ENCODE results near the gene RPTOR.
"Not testable (repeated sequence)": the region's sequence is repeated elsewhere in the genome, so short reads cannot be mapped to it uniquely, and the experiment has no call there.

Gene RPTOR

DNA sequence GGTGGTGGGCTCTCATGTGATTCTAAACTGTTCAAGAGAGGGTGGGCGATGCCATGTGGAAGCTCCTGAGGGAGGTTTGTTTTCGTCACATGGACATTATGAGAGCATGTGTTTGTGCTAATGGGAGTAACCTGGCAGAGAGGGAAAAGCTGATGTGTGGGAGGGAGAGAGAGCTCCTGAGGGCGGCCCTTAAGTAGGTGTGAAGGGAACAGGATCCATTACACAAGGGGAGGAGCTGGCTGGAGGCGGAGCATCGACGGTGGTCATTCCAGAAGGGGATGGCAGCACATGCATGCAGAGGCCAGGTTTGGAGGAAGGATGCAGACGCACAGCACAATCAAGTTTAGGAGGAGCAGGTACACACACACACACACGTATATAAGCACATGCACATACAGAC, 197.5 kb downstream of the RPTOR start:
- DNase-seq (ENCODE audit: low read depth, low spot score): no peak

DNA sequence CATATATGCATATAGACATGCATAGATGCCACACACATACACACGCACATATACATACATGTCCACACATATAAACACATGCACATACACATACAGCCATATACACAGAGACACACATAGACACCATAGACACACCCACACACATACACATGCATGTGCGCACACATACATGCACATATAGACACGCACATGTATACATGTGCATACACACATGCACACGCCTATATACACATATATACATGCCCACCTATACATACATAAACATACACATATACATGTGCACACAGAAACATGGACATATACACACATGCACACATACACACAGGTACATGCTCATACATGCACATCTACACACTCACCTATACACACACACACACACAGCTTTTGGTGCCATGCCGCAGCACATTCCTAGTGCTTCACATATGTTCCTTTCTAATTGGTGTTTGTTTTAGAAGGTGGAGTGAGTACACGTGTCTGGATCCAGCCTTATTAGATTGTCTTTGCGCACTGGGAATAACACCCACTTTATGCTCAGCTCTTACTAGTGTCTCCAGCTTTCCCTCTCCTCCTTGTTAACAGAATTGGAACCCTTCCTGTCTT, 198.0 kb downstream of the RPTOR start:
- DNase-seq (ENCODE audit: low read depth, low spot score): no peak

DNA sequence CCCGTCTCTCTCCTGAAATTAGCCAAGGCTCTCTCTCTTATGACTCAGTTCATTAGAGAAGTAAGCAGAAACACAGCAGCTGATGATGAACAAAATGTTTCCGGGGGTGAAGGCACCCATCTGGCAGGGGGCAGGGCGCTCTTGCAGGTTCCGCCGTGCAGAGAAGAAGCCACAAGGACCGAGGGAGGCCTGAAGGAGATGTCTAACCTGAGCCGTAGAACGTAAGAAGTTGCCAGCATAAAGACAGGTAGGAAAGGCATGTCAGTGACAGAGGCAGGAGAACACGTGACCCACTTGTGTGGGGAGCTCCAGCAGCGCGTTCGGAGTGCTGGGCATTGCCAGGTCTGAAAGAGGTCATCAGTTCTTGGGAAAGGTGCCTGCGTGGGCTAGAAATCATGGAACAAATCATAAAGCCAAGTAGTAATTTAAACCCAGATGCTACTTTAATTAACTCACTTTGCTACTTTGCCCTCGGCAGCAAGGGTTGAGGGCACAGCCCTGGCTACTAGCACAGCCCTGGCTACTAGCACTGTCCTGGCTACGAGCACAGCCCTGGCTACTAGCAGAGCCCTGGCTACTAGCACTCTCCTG, 198.6 kb downstream of the RPTOR start:
- no peak for DNase-seq (ENCODE audit: low read depth, low spot score)

DNA sequence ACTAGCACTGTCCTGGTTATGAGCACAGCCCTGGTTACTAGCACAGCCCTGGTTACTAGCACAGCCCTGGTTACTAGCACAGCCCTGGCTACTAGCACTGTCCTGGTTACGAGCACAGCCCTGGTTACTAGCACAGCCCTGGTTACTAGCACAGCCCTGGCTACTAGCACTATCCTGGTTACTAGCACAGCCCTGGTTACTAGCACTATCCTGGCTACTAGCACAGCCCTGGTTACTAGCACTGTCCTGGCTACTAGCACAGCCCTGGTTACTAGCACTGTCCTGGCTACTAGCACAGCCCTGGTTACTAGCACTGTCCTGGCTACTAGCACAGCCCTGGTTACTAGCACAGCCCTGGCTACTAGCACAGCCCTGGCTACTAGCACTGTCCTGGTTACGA, 199.3 kb downstream of the RPTOR start:
- not testable (repeated sequence) for DNase-seq (ENCODE audit: low read depth, low spot score)

DNA sequence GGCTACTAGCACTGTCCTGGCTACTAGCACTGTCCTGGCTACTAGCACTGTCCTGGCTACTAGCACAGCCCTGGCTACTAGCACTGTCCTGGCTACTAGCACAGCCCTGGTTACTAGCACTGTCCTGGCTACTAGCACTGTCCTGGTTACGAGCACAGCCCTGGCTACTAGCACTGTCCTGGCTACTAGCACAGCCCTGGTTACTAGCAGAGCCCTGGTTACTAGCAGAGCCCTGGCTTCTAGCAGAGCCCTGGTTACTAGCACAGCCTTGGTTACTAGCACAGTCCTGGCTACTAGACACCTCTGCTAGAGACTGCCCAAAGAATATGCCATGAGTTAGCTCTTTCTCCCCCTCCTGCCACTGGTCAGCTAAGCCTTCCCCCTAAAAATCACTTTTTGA, 200.1 kb downstream of the RPTOR start:
- DNase-seq (ENCODE audit: low read depth, low spot score): not testable (repeated sequence)

DNA sequence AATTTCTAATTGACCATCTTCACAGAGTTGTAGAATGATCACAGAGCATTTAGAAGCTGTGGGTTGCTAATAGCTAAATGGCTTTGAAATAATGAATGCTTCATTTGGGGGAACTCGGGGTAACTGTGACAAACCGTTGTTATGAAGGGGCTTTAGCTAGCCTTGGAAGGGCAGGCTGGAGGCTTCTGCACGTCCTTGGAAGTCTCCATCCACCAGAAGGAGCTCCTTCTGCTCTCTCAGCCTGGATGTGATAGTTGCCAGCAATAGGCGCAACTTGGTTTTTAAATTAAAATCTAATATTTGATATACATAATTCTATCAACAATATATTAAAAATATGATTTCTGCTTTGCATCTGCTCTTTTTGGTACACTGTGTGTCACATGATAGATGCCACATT, 200.5 kb downstream of the RPTOR start:
- DNase-seq (ENCODE audit: low read depth, low spot score): no peak

DNA sequence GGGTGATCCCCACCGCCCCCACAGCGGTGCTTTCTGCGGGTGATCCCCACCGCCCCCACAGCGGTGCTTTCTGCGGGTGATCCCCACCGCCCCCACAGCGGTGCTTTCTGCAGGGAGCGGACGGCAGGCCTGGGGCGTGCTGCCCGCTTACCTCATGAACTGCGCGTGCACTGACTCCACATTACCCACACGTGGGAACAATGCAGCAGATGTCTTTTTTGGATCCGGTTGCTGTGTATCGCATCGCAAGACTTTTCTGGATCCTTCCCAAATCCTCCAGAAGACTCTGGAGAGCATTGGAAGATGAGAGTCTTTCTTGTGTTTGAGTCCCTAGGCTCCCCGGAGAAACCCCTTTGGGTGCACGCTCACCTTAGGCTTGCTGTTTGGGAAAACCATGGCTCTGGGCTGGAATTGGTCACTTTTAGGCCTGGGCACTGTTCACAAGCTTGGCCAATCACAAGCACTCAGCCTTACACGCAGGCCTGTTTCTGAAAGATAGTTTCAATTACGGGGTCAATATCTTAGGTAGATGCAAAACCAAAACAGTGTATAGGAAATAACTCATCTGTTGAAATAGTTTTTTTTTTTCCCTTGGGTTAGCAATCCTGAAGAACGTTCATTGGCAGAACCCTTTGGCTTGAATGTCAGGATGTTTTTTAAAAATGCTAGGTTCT, 201.8 kb downstream of the RPTOR start:
- DNase-seq (ENCODE audit: low read depth, low spot score): no peak

DNA sequence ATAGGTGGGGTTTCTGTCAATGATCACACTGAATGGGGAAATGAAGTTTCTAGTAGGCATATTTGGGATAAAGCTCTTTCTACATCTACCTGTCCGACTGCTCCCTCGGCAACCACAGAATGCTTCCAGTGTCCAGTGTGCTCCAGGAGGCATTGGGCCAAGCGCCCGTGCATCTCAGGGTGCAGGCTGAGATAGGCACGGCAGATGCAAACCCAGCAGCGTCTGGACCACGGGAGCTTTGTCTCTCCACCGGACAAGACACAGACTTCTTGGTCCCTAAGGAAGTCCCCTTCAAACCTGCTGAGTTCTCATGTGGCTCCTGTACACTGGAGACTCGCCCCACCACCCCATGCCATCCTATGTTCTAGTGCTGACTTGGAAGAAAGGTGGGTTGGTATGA, 202.8 kb downstream of the RPTOR start:
- DNase-seq (ENCODE audit: low read depth, low spot score): no peak

DNA sequence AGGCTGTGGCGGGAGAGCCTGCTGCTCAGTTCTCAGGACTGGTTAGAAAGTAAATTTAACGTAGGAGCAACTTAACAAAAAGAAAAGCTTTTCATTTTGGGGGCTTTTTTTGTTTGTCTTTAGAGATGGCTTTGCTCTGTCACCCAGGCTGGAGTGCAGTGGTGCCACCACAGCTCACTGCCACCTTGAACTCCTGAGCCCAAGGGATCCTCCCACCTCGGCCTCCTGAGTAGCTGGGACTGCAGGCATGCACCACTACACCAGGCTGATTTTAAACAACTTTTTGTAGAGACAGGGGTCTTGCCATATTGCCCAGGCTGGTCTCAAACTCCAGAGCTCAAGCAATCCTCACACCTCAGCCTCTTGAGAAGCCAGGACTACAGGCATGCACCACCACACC, 205.0 kb downstream of the RPTOR start:
- DNase-seq (ENCODE audit: low read depth, low spot score): no peak

DNA sequence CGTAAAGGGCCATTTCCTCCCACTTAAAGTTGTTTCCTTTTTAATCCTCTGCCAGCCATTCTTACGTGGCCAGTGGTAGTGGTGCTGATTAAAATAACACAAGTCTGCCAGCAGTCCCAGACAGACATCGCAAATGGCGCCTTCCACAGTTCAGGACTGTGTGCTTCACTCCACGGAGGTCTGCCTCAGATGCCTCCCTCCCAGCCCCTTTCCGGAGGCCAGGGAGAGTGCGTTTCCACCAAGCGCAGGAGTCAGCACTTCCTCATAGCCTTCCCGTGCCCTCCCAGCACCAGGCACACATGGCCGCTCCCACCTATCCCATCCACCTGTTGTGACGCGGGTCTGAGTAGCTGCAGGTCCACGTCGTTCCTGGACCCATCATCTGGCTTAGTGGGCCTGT, 205.6 kb downstream of the RPTOR start:
- DNase-seq (ENCODE audit: low read depth, low spot score): no peak

DNA sequence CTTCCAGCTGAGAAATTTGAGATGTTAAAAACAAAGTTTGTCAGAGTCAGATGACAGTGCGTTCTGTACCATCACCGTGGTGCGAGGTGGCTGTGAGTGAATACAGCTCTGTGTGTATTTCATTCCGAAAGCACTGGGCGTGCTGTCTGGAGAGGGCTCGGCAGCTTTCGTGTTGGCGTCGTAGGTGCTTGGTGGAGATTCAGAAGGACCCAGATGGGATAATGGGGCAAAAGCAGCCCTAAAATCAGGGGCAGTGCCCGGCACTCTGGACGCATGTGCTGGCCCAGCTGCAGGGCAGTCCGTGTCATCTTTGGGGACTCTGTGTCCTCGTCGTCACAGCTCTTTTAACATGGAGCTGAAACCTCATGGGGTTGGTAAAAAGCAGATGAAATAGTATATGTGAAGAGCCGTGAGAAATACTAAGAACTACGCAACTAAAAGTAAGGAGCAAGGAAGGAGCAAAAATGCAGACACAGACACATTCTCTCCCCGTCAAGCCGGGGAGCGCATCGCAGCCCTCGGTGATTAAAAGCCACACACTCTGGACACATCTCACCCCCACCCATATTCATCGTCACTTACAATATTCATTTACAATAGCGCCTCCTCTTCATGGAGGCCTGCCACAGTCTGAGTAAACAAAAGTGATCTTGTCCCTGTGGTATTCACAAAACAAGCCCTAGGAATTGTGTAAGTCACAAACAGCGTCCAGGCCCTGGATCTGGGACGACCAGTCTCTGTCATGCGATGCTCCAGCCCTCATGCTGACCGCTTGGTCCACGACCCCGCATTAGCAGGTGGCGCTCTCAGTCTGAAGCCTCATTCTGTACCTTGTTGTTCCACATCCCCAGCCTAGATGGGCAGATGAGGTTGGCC, 206.7 kb downstream of the RPTOR start:
- no peak for DNase-seq (ENCODE audit: low read depth, low spot score)

DNA sequence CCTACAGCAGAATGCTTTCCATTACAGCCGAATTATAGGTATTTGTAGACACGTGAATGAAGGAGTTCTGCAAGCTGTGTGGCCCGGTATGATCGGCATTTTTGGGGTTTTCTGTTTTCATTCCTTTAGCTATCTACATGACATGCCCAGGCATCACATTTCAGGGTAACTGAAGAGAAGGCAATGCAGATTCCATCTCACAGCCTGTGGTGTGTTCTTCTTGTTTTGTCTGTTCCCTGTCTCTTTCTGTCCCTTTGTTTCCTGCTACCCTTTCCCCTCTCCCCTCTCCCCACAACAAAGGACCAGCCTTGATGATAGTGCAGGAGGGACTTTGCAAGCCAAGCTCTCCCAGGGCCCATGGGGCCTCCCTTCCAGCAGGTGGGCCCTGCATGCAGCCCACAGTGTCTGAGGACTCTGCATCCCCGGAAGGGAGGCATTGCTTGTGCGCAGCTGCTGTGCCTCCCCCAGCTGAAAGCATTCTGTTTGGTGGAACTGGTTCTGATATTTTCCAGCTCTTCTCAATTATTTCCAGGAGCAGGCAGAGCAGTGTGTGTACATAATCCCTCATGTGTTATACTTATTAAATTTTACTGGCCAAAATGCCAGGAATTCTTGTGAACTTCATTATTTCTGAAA, 207.4 kb downstream of the RPTOR start:
- no peak for DNase-seq (ENCODE audit: low read depth, low spot score)

DNA sequence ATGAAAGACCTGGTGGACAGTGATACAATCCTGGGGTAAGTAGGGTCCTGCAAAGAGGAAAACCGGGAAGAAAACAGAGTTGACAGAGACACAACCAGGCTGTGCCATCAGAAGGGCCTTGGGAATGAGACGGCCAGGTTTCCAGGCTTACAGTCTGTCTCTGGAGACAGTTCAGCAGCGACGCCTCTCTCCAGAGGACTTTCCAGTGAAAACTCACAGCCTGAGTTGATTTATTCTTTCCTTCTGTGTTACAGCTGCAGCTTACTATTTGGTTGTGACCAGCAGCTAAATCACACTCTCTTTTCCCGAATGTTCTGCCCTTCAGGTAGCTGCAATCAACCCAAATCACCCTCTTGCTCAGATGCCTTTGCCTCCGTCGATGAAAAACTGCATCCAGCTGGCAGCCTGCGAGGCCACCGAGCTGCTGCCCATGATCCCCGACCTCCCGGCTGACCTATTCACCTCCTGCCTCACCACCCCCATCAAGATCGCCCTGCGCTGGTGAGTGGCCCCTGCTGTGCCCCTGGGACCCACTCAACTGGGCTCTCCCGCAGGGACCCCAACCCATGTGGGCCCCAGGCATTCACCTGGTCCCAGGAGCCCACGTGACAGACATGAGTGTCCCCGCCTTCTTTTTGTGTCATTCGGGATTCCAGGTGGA, 209.2 kb downstream of the RPTOR start:
- no peak for DNase-seq (ENCODE audit: low read depth, low spot score)

DNA sequence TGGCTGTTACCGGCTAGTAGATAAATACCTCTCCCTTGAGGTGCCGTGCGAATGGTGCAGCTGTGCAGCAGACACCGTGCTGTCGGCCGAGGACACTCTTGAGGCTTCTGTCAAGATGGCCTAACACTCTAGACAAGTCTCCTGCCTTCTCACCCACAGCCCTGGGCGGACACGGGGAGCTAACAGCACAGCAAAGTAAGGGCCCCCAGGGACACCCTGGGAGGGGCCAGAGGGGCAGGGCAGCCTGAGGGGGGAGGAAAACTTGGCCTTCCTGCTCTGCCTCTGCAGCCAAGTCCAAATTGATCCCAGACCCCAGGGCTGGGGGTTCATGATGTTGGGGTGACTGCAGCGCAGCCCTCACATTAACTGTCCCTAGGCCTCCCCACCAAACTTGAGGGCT, 210.2 kb downstream of the RPTOR start:
- DNase-seq (ENCODE audit: low read depth, low spot score): no peak

DNA sequence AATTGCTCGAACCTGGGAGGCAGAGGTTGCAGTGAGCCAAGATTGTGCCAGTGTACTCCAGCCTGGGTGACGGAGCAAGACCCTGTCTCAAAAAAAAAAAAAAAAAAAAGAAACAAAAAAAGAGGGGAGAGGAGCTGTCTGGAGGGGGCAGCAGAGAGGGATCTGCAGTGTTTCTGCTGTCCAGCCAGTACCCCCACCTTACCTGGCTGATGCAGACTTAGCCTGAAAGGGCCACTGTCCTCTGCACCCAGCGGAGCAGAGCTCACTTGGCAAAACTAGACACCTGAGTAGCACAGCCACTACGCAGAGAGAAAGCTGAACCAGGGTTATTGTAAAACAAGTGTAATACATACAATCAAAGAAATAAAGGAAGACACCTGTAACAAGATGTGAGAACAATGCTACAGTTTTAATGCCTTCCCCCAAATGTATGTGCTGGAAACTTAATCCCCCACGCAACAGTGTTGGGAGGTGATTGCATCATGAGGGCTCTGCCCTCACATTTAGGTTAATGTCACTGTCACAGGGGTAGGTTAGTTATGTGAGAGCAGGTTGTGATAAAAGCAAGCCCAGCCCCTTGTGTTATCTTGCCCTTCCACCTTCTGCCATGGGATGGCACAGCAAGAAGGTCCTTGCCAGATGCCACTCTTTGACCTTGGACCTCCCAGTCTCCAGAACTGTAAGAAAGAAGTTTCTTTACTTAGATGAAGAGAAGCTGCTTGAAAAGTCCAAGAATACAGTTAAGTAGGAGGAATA, 211.2 kb downstream of the RPTOR start:
- no peak for DNase-seq (ENCODE audit: low read depth, low spot score)

DNA sequence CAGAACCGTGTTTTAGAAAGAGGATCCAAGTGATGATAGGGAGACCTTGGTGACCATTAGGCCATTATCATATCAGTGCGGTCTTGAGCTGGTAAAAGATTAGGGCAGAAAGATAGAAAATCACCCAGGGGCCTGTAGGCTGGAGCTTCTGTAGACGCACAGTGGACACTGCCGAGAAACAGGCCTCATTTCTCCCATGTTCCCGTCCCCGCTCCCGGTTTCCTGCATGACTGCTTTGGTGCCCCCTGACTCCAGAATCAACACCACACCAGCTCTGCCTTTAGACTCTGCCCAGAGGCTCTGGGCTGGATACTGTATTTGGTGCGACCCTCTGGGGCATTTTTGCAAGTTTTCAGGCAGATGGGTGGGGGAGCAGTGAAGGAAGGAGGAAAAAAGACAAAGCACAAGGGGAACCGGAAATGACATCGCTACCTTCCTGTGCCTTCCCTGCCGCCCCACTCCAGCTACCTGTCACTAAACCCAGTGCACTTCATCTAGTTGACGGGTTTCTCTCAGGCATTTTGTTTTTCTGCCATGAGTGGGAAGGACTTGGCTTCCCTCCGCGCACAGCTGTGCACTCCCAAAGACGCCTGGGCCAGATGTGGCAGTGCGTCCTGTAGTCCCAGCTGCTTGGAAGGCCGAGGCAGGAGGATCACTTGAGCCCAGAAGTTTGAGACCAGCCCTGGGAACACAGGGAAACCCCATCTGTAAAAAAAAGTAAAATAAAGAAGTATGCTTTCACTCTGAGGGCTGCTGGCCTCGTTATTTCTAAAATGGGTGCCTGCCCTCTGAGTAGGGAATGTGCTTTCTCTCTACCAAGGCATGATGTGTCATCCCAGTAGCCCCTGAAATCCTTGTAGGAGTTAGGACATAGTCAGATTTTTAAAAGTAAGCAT, 214.1 kb downstream of the RPTOR start:
- DNase-seq (ENCODE audit: low read depth, low spot score): no peak

DNA sequence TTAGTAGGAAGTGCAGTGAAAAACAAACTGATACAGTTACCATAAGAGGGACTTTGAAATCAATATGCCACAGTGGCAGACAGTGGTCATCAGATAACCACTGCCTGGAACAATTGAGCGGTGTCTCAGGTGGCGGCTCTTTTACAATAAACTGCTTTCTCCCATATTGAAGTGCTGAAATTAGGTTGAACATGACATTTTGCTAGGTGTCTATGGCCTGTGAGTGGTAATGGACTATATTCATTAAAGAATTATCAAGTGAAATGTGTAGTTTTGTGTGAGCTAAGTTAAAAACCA, 214.7 kb downstream of the RPTOR start:
- DNase-seq (ENCODE audit: low read depth, low spot score): no peak

DNA sequence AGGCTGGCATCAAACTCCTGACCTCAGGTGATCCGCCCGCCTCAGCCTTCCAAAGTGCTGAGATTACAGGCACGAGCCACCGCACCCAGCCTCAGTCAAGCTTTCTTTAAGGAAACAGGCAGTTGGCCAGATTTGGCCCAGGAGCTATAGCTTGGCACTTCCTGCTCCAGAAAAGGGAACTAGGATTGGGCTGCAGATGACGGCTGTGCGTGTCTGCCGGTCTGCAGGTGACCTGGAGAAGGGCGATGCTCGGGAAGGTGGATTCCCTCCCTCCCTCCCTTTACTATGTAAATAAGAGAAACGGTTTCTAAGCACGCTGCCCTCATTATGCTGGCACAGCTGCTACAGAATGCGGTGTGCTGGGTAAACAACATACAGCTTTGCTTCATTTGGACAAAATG, 215.9 kb downstream of the RPTOR start:
- no peak for DNase-seq (ENCODE audit: low read depth, low spot score)

DNA sequence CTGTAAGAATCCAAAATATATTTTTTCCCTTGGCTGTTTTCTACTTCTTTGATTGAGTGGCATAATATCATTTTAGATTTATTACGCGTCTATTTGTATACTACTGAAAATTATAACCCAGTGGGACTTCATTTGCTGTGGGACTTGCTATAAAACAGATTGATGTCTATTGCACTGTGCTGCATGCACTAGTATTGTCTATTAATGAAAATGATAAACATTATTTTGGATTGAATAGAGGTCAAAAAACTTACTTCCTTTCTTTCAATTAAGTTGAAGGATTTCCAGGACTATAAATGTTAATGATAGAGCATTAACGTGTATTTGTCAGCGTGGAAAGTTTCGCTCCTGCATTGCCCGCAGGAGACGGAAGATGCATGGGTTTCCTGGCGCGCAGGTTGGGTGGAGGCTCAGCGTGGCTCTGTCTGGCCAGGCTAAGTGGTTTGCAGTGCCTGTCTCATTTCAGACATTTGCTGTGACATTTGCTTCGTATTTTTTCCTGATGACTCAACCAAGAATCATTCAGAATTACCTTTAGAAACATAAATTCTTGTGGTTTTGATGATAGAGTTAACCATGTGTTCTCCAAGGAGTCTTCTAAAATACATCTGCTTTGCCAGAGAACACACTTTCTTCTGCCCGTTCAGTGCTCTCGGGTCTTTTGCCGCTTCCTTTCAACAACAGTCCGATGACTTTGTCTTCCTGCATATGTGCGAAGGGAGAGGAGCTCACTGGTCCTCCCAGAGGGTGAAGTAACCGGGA, 216.7 kb downstream of the RPTOR start:
- peak; percentile 49 for DNase-seq (ENCODE audit: low read depth, low spot score)
